HEK293 (cell line): ENCODE data around the gene SERPINA1.

Experiments used
- ZNF138 ChIP-seq: fragments of 450-650 bp; formaldehyde crosslinking; IDR thresholded peaks from 2 replicates; pipeline ENCODE4 v1.5.1; 2016; ENCODE audit warnings: missing biosample characterization, missing genetic modification characterization, borderline replicate concordance
- ZNF518A ChIP-seq: fragments of 450-650 bp; formaldehyde crosslinking; conservative IDR thresholded peaks from 2 replicates; pipeline ENCODE4 v1.5.1; 2016; ENCODE audit warnings: low read depth, missing biosample characterization, missing genetic modification characterization
- ZNF585B ChIP-seq: fragments of 450-650 bp; formaldehyde crosslinking; IDR thresholded peaks from 2 replicates; pipeline ENCODE4 v1.5.1; 2016; ENCODE audit warnings: missing biosample characterization, missing genetic modification characterization
- TF ChIP-seq, protein P1 (sequence below): fragments of 450-650 bp; formaldehyde crosslinking; IDR thresholded peaks from 2 replicates; pipeline ENCODE4 v1.5.1; 2016; ENCODE audit warnings: missing biosample characterization, missing genetic modification characterization
- TF ChIP-seq, protein P2 (sequence below): fragments of 450-650 bp; formaldehyde crosslinking; IDR thresholded peaks from 2 replicates; pipeline ENCODE4 v1.5.1; 2016; ENCODE audit warnings: missing biosample characterization, missing genetic modification characterization

GRCh38 chr14:94386085-94387031, 2.0 kb downstream of the SERPINA1 start:
- TF ChIP-seq ZNF518A (tag by site-specific recombination): no peak
- TF ChIP-seq ZNF585B: no peak
- TF ChIP-seq, protein P1, sequence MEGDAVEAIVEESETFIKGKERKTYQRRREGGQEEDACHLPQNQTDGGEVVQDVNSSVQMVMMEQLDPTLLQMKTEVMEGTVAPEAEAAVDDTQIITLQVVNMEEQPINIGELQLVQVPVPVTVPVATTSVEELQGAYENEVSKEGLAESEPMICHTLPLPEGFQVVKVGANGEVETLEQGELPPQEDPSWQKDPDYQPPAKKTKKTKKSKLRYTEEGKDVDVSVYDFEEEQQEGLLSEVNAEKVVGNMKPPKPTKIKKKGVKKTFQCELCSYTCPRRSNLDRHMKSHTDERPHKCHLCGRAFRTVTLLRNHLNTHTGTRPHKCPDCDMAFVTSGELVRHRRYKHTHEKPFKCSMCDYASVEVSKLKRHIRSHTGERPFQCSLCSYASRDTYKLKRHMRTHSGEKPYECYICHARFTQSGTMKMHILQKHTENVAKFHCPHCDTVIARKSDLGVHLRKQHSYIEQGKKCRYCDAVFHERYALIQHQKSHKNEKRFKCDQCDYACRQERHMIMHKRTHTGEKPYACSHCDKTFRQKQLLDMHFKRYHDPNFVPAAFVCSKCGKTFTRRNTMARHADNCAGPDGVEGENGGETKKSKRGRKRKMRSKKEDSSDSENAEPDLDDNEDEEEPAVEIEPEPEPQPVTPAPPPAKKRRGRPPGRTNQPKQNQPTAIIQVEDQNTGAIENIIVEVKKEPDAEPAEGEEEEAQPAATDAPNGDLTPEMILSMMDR (tag by site-specific recombination): no peak
- TF ChIP-seq ZNF138 (tag by site-specific recombination): no peak
- TF ChIP-seq, protein P2, sequence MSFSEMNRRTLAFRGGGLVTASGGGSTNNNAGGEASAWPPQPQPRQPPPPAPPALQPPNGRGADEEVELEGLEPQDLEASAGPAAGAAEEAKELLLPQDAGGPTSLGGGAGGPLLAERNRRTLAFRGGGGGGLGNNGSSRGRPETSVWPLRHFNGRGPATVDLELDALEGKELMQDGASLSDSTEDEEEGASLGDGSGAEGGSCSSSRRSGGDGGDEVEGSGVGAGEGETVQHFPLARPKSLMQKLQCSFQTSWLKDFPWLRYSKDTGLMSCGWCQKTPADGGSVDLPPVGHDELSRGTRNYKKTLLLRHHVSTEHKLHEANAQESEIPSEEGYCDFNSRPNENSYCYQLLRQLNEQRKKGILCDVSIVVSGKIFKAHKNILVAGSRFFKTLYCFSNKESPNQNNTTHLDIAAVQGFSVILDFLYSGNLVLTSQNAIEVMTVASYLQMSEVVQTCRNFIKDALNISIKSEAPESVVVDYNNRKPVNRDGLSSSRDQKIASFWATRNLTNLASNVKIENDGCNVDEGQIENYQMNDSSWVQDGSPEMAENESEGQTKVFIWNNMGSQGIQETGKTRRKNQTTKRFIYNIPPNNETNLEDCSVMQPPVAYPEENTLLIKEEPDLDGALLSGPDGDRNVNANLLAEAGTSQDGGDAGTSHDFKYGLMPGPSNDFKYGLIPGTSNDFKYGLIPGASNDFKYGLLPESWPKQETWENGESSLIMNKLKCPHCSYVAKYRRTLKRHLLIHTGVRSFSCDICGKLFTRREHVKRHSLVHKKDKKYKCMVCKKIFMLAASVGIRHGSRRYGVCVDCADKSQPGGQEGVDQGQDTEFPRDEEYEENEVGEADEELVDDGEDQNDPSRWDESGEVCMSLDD (tag by site-specific recombination): no peak
